IPS-NIHi11 (cell line): ENCODE measurements around the gene ADAM19.
A peak's percentile ranks its signal among the peaks of the same experiment; 100 is the strongest.
"Not testable (repeated sequence)": the region's sequence is repeated elsewhere in the genome, so short reads cannot be mapped to it uniquely, and the experiment has no call there.

Experiments
- DNase-seq: peaks from one replicate; pipeline ENCODE4 v3.0.0; 2012; ENCODE audit warnings: mixed read lengths, low spot score

ADAM19 gene

GRCh38 chr5:157485340-157485739 is 90.2 kb downstream of the ADAM19 start:
- no peak for DNase-seq

- no peak for DNase-seq
These were observed 90.8 kb downstream of the ADAM19 start for GRCh38 chr5:157484768-157485167.

GRCh38 chr5:157482702-157483101 is 92.9 kb downstream of the ADAM19 start:
- not testable (repeated sequence) for DNase-seq

- no peak for DNase-seq
These were observed 93.9 kb downstream of the ADAM19 start for GRCh38 chr5:157481666-157482065.

- no peak for DNase-seq
These were observed 94.3 kb downstream of the ADAM19 start for GRCh38 chr5:157481265-157481664.

- no peak for DNase-seq
These were observed 95.7 kb downstream of the ADAM19 start for GRCh38 chr5:157479612-157480510.

- no peak for DNase-seq
These were observed 96.4 kb downstream of the ADAM19 start for GRCh38 chr5:157479166-157479565.

GRCh38 chr5:157478726-157479125 is 96.8 kb downstream of the ADAM19 start:
- no peak for DNase-seq

- no peak for DNase-seq
These were observed 97.6 kb downstream of the ADAM19 start for GRCh38 chr5:157477814-157478494.

- peak; percentile 82 for DNase-seq
These were observed 98.7 kb downstream of the ADAM19 start for GRCh38 chr5:157476702-157477408.

- DNase-seq: no peak
These were observed 100.1 kb downstream of the ADAM19 start for GRCh38 chr5:157475432-157475831.

GRCh38 chr5:157473383-157474320 is 101.9 kb downstream of the ADAM19 start:
- DNase-seq: no peak

GRCh38 chr5:157471709-157472108 is 103.9 kb downstream of the ADAM19 start:
- peak; percentile 70 for DNase-seq

GRCh38 chr5:157470631-157471030 is 104.9 kb downstream of the ADAM19 start:
- no peak for DNase-seq

- no peak for DNase-seq
These were observed 105.9 kb downstream of the ADAM19 start for GRCh38 chr5:157469687-157470086.

- no peak for DNase-seq
These were observed 106.5 kb downstream of the ADAM19 start for GRCh38 chr5:157469073-157469472.

GRCh38 chr5:157468293-157468965 is 107.1 kb downstream of the ADAM19 start:
- no peak for DNase-seq

GRCh38 chr5:157464519-157465171 is 110.9 kb downstream of the ADAM19 start:
- peak; percentile 27 for DNase-seq

- DNase-seq: no peak
These were observed 111.7 kb downstream of the ADAM19 start for GRCh38 chr5:157463621-157464518.
